GM21367 (cell line): ENCODE data around the gene ALOX15.
"Not testable (repeated sequence)": the region's sequence is repeated elsewhere in the genome, so short reads cannot be mapped to it uniquely, and the experiment has no call there.

Experiments used
- ATAC-seq: cut with Tn5 transposase; IDR thresholded peaks from one replicate; pipeline ENCODE4 v1.9.1; 2021; ENCODE audit not compliant: unreplicated experiment

Gene ALOX15

GRCh38 chr17:4620531-4621101 lies 20.9 kb downstream of the ALOX15 start:
- ATAC-seq, result no peak

DNA sequence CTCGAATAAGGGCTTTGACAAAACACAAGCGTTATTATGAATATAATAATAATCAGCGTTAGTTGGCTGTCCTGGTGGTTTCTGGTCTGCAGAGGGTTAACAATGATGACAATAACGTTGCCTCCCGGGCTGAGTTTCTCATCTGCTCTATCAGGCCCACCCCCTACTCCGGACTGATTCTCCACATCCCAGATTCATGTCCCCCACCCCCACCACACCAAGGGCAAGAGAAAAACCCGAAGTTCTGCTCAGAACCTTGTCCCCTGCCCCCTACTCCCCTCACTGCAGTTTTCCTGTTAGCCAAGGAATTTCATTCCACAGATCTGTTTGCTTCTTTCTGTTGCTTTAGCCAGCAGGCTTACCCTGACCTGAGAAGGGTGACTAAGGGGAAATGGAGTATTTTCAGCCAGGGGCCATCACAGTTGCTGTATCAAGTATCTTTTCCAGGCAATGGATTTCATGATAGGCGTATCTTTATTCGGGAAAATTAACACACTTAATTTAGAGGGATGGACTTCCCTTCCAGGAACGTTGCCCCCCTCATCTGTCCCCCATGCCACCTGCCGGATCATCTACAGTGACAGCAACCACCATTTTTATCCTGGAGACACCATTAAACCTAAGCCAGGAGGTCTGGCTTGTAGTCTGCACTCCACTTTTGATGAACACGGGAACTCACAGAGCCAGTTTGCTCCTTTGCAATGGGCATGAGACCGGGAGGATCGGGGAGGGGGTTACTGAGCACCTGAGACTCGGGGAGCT lies 23.7 kb downstream of the ALOX15 start:
- ATAC-seq, result no peak

DNA sequence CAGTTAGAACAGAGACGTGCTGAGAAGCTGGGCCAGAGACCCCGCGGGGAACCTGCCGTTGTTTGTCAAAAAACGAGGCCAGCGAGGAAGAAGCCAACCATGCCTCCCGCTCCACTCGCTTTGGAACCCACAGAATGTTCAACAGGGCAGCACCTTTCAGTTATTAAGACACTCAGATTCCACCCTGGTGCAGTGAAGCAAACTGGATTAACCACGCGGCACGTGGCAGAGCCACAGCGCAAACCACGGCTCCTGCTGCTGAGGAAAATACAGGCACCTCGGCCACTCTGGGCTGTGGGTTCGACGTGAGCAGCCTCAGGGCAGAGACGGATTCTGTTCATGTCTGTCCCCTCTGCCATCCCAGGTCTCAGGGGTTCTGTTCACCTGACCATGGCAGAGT lies 24.4 kb downstream of the ALOX15 start:
- ATAC-seq, result no peak

GRCh38 chr17:4616476-4616875 lies 25.0 kb downstream of the ALOX15 start:
- ATAC-seq, result no peak

- ATAC-seq, result no peak
Observed at GRCh38 chr17:4610656-4611055, 30.8 kb downstream of the ALOX15 start.

DNA sequence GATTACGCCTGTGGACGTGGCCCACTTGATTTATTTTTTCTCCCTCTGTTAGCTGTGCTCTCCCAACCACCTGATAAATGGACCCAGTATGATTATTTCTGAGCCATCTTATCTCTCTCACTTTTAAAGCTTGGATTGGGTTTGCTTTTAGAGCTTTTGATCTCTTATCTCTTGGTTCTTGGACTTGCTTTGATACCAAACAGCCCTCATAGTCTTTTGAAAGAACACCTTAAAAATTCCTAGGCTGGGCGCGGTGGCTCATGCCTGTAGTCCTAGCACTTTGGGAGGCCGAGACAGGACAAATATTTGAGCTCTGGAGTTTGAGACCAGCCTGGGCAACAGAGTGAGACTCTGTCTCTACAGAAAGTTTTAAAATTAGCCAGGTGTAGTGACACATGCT lies 31.3 kb downstream of the ALOX15 start:
- no peak for ATAC-seq

- no peak for ATAC-seq
Observed at GRCh38 chr17:4609761-4610160, 31.7 kb downstream of the ALOX15 start.

DNA sequence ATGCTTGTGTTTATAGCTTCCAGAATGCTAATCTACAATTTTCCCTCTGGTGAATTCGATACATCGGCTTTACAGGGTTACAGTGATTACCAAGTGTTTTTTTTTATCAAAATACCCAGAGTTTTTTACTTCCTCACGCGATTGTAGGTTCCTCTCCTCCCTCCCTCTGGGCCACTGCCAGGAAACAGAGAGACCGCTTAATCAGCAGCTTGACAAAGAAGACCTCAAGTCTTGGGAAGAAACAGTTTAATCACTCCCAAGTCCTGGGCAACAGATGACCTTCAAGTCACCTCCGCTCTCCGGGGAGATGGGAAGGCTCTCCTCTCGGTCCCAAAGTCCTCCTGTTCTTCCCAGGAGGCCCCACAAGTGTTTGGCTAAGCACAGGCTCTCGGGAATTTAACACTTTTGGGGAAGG lies 33.7 kb downstream of the ALOX15 start:
- no peak for ATAC-seq

GRCh38 chr17:4607261-4607741 lies 34.2 kb downstream of the ALOX15 start:
- ATAC-seq, result no peak

GRCh38 chr17:4605826-4606225 lies 35.7 kb downstream of the ALOX15 start:
- ATAC-seq, result no peak

DNA sequence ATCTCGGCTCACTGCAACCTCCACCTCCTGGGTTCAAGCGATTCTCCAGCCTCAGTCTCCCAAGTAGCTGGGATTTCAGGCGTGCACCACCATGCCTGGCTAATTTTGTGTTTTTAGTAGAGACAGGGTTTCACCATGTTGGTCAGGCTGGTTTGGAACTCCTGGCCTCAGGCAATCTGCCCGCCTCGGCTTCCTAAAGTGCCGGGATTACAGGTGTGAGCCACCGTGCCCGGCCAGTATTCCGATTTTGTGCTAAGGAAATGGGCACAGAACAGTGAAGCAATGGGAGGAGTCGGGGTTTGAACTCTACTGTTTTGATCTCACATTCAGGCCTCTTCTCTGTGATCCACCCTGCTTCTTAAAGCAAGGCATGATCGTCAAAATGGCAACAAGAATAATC lies 36.7 kb downstream of the ALOX15 start:
- ATAC-seq, result not testable (repeated sequence)

- no peak for ATAC-seq
Observed at GRCh38 chr17:4604111-4604644, 37.3 kb downstream of the ALOX15 start.

DNA sequence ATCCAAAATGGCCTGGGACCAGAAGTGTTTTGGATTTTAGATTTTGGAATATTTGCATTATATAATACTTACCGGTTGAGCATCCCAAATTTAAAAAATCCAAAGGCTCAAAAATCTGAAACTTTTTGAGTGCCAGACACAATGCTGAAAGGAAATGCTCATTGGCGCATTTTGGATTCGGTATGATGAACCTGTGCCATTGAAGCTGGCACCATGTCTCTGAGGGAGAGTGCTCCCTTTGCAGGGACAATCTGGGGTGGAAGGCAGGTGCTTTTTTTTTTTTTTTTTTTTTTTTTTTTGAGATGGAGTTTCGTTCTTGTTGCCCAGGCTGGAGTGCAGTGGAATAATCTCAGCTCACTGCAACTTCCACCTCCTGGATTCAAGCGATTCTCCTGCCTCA lies 39.4 kb downstream of the ALOX15 start:
- no peak for ATAC-seq

DNA sequence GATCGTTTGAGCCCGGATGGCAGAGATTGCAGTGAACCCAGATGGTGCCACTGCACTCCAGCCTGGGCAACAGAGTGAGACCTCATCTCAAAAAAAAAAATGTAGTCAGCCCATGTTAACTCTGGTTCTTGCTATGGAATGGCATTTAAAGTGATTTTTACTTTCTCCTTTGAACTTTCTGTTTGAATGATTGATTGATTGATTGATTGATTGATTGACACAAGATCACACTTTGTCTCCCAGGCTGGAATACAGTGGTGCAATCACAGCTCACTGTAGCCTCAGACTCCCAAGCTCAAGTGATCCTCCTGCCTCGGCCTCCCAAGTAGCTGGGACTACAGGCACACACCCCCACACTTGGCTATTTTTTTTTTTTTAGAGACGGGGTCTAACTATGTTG lies 40.2 kb downstream of the ALOX15 start:
- ATAC-seq, result no peak

DNA sequence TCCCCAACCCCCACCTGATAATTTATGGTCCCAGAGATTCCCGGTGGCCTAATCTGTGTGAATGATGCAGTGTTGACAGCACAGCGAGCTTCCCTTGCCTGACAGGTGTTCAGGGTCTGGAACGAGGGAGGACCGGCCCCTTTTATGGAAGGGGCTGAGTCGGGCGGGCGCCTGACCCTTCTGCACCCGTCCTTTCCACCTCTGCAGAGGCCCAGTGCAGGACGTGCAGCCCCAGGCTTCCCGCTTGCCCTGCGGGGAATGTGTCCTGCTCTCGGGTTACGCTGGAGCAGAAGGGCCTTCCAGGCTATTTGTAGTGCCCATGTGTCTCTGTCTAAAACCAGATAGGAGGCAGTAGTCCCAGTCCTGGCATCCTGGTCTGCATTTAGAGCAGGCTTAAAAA lies 40.9 kb downstream of the ALOX15 start:
- no peak for ATAC-seq

GRCh38 chr17:4599505-4600281 lies 41.8 kb downstream of the ALOX15 start:
- no peak for ATAC-seq

DNA sequence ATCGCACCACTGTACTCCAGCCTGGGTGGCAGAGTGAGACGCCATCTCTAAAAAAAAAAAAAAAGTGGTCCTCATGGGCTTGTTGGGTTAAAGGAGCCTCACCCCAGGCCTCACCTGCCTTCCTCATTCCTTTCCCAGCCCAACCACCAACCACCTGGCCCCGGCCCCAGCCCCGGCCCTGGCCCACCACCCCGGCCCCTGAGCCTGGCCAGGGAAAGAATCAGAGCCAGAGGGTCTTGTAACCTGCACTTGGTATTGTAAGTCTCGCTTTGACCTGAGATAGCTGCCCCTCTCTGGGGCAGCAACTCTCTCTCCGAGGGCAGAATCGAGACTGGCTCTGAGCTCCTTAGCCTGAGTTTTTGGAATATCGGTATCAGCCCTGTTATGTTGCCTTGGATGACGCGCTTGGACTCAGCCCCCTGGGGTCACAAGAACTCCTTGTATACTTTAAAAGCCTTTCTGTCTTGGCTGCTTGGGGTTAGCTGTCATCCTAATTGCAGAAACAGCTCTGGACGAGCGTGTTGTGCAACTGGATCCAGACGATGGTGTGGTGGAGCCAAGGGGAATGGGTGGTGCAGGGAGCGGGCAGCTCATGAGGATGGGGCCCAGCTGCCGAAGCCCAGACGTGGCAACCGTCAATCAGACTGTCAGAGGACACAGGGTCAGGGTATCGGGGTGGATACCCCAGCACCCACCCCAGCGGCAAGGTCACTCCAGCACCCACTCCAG lies 42.5 kb downstream of the ALOX15 start:
- ATAC-seq, result no peak

- no peak for ATAC-seq
Observed at GRCh38 chr17:4597975-4598374, 43.5 kb downstream of the ALOX15 start.

GRCh38 chr17:4596636-4597380 lies 44.7 kb downstream of the ALOX15 start:
- no peak for ATAC-seq

- not testable (repeated sequence) for ATAC-seq
Observed at GRCh38 chr17:4595685-4596342, 45.7 kb downstream of the ALOX15 start.
